GM18520 (cell line): ENCODE data around the gene EBF3.

Experiments used
- ATAC-seq: cut with Tn5 transposase; IDR thresholded peaks from one replicate; pipeline ENCODE4 v1.9.1; 2021; ENCODE audit not compliant: unreplicated experiment

The EBF3 gene

GRCh38 chr10:129914153-129914855, 49.8 kb downstream of the EBF3 start:
- no peak for ATAC-seq

GRCh38 chr10:129912986-129913695, 50.9 kb downstream of the EBF3 start:
- ATAC-seq: no peak

- ATAC-seq: no peak
Measured at GRCh38 chr10:129912166-129912917, 51.7 kb downstream of the EBF3 start.

- no peak for ATAC-seq
Measured at GRCh38 chr10:129911451-129912165, 52.5 kb downstream of the EBF3 start.

GRCh38 chr10:129910861-129911260, 53.2 kb downstream of the EBF3 start:
- ATAC-seq: no peak

- no peak for ATAC-seq
Measured at GRCh38 chr10:129909531-129910256, 54.4 kb downstream of the EBF3 start.

GRCh38 chr10:129909080-129909479, 55.0 kb downstream of the EBF3 start:
- no peak for ATAC-seq

GRCh38 chr10:129908406-129908805, 55.7 kb downstream of the EBF3 start:
- ATAC-seq: no peak

- ATAC-seq: no peak
Measured at GRCh38 chr10:129905553-129905952, 58.5 kb downstream of the EBF3 start.

- no peak for ATAC-seq
Measured at GRCh38 chr10:129904323-129904722, 59.8 kb downstream of the EBF3 start.

- ATAC-seq: no peak
Measured at GRCh38 chr10:129901389-129902006, 62.6 kb downstream of the EBF3 start.

GRCh38 chr10:129900825-129901224, 63.2 kb downstream of the EBF3 start:
- ATAC-seq: no peak

GRCh38 chr10:129899276-129900130, 64.6 kb downstream of the EBF3 start:
- no peak for ATAC-seq

- ATAC-seq: no peak
Measured at GRCh38 chr10:129898706-129899268, 65.3 kb downstream of the EBF3 start.

GRCh38 chr10:129897871-129898626, 66.0 kb downstream of the EBF3 start:
- no peak for ATAC-seq

GRCh38 chr10:129896860-129897200, 67.2 kb downstream of the EBF3 start:
- ATAC-seq: no peak

GRCh38 chr10:129896136-129896859, 67.8 kb downstream of the EBF3 start:
- no peak for ATAC-seq

- no peak for ATAC-seq
Measured at GRCh38 chr10:129895811-129896135, 68.3 kb downstream of the EBF3 start.
